ENCODE measurements around the gene MRPL14.

DNA sequence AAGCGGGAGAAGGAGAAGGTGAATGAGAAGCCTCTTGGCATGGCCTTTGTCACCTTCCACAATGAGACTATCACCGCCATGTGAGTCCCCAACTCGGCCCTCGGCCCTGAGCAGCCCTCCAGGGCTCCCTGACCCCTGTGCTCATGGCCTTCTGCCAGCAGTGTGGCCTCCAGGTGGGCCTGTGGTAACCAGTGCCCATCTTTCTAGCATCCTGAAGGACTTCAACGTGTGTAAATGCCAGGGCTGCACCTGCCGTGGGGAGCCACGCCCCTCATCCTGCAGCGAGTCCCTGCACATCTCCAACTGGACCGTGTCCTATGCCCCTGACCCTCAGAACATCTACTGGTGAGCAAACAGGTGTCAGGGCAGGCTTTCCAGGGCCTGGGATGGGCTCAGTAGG lies 21.1 kb upstream of the MRPL14 start:
- no peak for TF ChIP-seq EZH2 (IDR thresholded peaks at IDR 0.05)
- no peak for TF ChIP-seq POLR2AphosphoS5 (IDR thresholded peaks at IDR 0.05; ENCODE audit: borderline replicate concordance, low read depth, low read length)
